Stimulated activated CD4-positive, alpha-beta T cell treated with anti-CD3 and anti-CD28 coated beads, Interleukin-2, amount 100 ng/mL, for 4 hours (primary cell): ENCODE data around the gene ADPRS.

Experiments
- DNase-seq: peaks from one replicate; pipeline ENCODE4 v3.0.0-alpha.2; 2020; ENCODE audit warnings: low read depth

Gene ADPRS, protein sequence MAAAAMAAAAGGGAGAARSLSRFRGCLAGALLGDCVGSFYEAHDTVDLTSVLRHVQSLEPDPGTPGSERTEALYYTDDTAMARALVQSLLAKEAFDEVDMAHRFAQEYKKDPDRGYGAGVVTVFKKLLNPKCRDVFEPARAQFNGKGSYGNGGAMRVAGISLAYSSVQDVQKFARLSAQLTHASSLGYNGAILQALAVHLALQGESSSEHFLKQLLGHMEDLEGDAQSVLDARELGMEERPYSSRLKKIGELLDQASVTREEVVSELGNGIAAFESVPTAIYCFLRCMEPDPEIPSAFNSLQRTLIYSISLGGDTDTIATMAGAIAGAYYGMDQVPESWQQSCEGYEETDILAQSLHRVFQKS

DNA sequence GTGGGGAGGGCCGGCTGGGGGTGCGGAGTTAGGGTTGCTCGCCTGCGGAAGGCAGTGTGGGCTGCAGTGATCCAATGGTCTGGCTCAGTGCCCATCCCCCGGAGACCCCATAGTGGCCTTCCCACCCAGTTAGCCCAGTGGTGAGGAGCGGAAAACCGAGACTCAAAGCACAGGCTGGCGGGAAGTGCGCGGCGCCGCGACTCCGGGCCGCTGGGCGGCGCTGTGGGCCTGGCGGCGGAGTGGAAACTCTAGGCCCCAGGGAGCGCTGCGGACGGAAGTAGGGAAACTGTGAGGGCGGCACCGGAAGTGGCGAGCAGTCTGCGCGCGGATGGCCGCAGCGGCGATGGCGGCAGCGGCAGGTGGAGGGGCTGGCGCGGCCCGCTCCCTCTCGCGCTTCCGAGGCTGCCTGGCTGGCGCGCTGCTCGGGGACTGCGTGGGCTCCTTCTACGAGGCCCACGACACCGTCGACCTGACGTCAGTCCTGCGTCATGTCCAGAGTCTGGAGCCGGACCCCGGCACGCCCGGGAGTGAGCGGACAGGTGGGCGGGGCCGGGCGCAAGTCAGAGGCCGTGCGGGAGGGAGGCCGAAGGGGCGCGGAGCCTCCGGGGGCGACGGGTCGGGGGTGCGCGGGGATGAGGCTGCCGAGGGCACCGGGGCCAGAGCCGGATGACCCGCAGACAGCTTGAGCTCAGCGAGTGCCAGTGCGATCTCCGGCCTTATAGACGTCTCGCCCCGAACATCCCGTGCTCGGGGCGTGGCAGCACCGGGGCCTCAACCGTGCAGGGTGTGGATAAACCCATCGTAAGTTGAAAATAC lies at the start of gene ADPRS:
Gene ADPRS (plus strand): TSS at position 316 of the 816 bp plus-strand sequence. CDS start 13 bp downstream, at position 329.
- peak; percentile 83 for DNase-seq

DNA sequence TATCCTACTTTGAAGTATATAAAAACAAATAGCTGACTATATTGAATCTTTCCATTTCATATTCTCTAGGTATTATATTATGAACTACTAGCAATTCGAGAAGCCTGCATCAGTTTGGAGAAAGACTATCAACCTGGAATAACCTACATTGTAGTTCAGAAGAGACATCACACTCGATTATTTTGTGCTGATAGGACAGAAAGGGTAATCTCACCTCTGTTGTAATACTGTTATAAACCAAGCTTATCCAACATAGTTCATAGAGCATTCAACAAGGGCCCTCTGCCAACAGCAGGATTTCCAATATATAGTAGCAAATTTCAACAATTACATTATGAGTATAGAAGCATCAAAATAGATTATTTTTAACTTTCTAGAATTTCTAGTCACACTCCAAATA lies 48.5 kb upstream of the ADPRS start:
- DNase-seq: no peak

- DNase-seq: no peak
Observed at GRCh38 chr1:36051821-36052220, 36.9 kb upstream of the ADPRS start.

GRCh38 chr1:36053978-36054377 lies 34.7 kb upstream of the ADPRS start:
- no peak for DNase-seq

DNA sequence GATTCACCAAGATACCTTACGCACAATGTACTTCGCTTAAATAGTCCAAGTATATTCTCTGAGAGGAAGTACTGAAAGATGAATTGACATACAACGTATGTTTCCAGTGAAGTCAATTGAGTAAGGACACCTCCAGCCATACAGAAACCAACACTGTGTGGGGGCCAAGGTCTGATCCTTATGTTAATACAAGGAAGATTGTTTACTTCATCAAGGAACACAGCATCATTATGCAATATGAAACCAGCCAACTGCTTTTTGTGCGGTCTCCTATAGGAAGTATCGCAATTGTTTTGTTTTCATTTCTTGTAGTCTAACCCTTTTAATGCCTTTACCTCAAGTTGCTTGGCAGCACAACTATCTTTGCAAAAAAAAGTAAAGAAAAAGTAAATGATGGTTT lies 33.0 kb upstream of the ADPRS start:
- DNase-seq: no peak

- DNase-seq: no peak
Observed at GRCh38 chr1:36062315-36062714, 26.4 kb upstream of the ADPRS start.

GRCh38 chr1:36067871-36068270 lies 20.8 kb upstream of the ADPRS start:
- DNase-seq: no peak

GRCh38 chr1:36068866-36069265 lies 19.8 kb upstream of the ADPRS start:
- no peak for DNase-seq

DNA sequence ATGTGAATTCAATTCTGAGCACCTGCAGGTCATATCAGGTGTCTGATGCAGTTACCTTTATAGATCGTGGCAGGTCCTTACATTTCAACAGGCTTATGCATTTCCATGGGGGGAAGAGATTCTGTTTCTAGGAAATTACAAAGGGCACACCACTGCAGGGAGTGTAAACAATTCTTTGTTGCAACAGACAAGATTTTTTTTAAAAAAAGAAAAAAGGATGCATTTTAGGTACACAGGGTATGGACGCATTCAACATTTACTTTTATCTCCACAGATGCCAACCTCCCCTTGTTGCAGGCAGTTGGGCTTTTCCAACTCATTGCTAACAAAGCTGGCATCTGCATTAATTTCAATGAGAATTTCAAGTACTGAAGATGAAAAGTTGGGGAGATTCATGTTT lies 18.3 kb upstream of the ADPRS start:
- DNase-seq: no peak

GRCh38 chr1:36076979-36077573 lies 11.6 kb upstream of the ADPRS start:
- no peak for DNase-seq

GRCh38 chr1:36080236-36080635 lies 8.5 kb upstream of the ADPRS start:
- DNase-seq: no peak

DNA sequence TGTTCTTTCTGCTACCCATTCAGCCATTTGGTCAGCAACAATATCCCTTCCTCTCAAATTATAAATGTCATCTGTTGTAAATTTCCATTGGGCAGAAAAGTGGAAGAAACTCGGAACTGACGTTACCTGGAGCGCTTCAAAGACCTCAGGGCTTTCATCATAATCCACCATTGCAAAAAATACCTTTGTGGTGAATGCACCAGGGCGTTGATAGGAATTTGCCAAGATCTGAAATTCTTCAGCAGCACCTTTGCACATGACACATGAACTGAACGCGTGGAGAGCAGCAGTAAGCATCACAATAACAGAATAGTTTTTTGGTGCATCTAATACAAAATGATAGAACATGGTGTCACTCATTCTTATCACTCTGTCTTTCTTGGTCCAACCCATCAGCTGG lies 7.9 kb upstream of the ADPRS start:
- DNase-seq: no peak

- DNase-seq: no peak
Observed at GRCh38 chr1:36081926-36082485, 6.7 kb upstream of the ADPRS start.

DNA sequence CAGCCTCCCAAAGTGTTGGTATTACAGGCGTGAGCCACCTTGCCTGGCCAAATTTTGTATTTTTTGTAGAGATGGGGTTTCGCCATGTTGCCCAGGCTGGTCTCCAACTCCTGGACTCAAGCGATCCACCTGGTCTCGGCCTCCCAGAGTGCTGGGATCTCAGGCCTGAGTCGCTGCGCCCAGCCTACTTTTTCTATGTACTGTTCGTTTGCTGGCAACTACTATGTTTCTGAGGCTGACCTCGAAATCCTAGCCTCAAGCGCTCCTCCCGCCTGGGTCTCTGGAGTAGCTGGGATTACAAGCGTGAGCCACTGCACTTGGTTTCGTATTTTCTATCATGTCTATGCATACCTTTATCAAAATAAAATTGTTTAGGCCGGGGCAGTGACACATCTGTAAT lies 5.5 kb upstream of the ADPRS start:
- DNase-seq: no peak

DNA sequence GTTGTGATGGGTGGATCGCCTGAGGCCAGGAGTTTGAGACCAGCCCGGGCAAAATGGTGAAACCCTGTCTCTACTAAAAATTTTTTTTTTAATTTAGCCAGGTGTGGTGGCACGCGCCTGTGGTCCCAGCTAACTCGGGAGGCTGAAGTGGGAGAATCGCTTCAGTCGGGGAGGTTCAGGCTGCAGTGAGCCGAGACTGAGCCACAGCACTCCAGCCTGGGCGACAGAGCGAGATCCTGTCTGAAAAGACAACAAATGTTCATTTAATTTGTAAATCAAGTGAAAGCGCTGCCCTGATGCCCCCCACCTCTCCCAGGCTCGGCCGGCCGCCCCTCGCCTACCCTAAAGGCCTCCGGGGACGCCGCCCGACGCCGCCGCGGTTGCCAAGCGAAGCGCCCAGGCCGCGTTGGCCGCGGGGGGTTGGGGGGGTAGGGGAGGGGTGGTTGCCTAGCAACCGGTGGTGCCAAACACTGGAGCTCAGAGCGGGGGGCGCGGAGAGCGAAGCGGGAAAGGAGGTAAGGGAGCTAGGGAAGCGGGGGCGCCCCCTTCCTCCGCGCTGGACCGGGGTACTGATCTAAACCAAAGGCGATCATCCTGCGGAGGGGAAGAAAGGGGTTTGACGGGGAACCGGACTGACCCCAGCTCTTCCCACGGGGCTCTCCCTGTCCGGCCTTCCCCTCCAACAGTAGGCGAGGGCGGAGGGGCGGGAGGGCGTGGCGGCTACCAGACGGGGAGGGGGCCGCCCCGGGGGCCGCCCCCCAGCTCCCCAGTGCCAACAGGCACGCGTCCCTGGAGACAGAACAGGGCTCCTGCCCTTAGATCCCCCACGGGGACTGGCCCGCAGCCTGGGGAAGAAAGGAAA lies 4.8 kb upstream of the ADPRS start, which contains the start of gene TEKT2:
Gene TEKT2 (plus strand): TSS at position 460 of the 862 bp plus-strand sequence. CDS start 828 bp downstream, outside the sequence.
- DNase-seq: no peak

DNA sequence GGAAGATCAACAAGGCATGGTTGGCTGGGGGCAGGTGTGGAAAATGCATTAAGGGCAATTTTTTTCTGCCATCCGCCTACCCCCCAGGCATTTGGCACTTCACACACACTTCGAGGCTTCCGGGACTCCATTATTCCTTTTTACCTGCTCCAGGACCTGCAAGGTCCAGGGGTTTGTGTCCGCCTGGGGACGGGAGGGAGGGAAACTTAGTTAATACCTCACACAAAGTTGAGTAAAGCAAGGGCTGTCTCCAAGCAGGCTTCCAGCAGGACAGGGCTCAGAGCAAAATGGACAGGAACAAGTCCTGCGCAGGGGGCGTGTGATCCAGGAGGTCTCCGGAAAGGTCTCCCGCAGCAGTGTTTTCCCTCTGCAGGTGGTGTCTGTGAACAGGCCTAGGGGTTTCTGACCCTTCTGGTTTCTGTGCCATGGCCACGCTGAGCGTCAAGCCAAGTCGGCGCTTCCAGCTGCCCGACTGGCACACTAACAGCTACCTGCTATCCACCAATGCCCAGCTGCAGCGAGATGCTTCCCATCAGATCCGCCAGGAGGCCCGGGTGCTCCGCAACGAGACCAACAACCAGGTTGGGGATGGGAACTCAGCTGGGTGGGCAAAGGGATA lies 4.1 kb upstream of the ADPRS start:
- no peak for DNase-seq

DNA sequence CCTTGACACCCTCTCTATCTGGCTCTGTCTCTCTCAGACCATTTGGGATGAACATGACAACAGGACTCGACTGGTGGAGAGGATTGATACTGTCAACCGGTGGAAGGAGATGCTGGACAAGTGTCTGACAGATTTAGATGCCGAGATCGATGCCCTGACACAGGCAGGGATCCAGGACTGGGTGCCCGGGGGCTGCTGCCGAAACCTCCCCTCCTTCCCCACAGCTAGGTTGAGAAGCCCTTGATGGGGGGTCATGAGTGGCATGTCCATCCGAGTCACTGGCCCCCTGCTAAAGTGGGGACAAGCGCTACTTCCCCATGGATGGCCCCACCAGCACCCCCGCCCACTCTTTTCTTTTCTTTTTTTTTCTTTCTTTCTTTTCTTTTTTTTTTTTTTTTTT lies 3.6 kb upstream of the ADPRS start:
- DNase-seq: no peak

GRCh38 chr1:36085686-36086526 lies 2.8 kb upstream of the ADPRS start:
- no peak for DNase-seq

DNA sequence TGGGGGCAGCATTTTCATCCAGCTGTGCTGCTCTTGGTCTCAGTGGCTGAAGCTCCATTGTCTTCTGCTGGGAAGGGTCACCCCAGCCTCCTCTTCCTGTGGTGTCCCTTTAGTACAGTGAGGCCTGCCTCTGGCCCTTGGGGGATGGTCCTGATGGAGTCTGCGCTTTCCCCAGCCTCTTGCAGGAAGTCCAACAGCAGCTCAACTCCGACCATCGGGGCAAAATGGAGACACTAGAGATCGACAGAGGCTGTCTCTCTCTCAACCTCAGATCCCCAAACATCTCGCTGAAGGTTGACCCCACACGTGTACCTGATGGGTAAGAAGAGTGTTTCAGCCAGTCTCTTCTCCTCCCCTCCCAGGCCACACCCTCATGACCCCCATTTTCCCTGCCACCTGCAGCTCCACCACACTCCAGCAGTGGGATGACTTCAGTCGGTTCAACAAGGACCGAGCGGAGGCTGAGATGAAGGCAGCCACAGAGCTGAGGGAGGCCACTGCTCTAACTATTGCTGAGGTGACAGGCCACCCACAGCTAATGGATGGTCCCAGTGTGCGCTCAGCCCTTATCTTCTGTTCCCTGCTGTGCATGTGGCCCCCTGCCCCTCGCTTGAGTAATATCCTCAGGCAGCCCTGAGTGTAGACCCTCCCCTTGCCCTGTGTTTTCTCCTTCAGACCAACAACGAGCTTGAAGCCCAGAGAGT lies 2.0 kb upstream of the ADPRS start:
- DNase-seq: no peak
